Measurements from ENCODE around the gene GBF1. TPM values are rescaled to one million over a fixed set of nuclear protein-coding genes. Genes with fewer than 3 reads are reported as not detected.

GBF1 gene
- total and polyA plus RNA-seq, 10 of the 15 experiments (the other 5 are each of a cell fraction or from before 2014, with no cell fraction given), result 0.82 to 42.0 (median 21.8) TPM

DNA sequence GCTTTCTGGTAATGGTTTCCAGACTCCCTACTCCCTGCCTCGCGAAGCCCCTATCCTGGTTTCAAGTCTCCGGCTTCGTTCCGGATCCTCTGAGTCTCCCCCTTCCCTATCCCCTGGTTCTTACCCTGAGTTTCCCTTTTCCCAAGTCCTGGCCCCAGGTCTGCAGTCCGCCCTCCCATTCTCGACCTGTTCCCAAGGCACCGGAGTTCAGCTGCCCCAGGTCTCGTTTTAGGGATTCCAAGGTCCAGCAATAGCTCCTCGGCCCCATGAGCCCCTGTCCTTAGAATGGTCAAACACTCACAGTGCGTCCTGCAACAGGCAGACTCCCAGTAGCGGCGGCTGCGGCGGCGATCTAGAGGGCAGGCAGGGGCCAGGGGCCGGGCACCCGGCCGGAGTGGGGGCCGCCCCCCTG lies 4.3 kb upstream of the GBF1 start (continued):
- TF ChIP-seq, protein P1, sequence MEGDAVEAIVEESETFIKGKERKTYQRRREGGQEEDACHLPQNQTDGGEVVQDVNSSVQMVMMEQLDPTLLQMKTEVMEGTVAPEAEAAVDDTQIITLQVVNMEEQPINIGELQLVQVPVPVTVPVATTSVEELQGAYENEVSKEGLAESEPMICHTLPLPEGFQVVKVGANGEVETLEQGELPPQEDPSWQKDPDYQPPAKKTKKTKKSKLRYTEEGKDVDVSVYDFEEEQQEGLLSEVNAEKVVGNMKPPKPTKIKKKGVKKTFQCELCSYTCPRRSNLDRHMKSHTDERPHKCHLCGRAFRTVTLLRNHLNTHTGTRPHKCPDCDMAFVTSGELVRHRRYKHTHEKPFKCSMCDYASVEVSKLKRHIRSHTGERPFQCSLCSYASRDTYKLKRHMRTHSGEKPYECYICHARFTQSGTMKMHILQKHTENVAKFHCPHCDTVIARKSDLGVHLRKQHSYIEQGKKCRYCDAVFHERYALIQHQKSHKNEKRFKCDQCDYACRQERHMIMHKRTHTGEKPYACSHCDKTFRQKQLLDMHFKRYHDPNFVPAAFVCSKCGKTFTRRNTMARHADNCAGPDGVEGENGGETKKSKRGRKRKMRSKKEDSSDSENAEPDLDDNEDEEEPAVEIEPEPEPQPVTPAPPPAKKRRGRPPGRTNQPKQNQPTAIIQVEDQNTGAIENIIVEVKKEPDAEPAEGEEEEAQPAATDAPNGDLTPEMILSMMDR (IDR thresholded peaks at IDR 0.05 in 2 of 3, conservative IDR thresholded peaks at IDR 0.05 in 1 of 3; ENCODE audit: control insufficient read depth in 2 of 3, extremely low read depth in 1 of 3, insufficient read depth in 1 of 3, low read depth in 3 of 3, low read length in 3 of 3), result no peak
- no peak for TF ChIP-seq RBBP5 (conservative IDR thresholded peaks at IDR 0.05)
- no peak for TF ChIP-seq NBN (IDR thresholded peaks at IDR 0.05)
- no peak for TF ChIP-seq MYC (IDR thresholded peaks at IDR 0.05; ENCODE audit: insufficient read depth, insufficient read length, insufficient replicate concordance, low read length, severe bottlenecking)
- TF ChIP-seq MTA3 (IDR thresholded peaks at IDR 0.05; ENCODE audit: borderline replicate concordance, low read length), result no peak
- TF ChIP-seq, protein P2, sequence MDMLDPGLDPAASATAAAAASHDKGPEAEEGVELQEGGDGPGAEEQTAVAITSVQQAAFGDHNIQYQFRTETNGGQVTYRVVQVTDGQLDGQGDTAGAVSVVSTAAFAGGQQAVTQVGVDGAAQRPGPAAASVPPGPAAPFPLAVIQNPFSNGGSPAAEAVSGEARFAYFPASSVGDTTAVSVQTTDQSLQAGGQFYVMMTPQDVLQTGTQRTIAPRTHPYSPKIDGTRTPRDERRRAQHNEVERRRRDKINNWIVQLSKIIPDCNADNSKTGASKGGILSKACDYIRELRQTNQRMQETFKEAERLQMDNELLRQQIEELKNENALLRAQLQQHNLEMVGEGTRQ (IDR thresholded peaks at IDR 0.05; ENCODE audit: borderline replicate concordance, low read depth, low read length), result no peak
- no peak for TF ChIP-seq MXI1 (IDR thresholded peaks at IDR 0.05; ENCODE audit: low read depth, low read length)

DNA sequence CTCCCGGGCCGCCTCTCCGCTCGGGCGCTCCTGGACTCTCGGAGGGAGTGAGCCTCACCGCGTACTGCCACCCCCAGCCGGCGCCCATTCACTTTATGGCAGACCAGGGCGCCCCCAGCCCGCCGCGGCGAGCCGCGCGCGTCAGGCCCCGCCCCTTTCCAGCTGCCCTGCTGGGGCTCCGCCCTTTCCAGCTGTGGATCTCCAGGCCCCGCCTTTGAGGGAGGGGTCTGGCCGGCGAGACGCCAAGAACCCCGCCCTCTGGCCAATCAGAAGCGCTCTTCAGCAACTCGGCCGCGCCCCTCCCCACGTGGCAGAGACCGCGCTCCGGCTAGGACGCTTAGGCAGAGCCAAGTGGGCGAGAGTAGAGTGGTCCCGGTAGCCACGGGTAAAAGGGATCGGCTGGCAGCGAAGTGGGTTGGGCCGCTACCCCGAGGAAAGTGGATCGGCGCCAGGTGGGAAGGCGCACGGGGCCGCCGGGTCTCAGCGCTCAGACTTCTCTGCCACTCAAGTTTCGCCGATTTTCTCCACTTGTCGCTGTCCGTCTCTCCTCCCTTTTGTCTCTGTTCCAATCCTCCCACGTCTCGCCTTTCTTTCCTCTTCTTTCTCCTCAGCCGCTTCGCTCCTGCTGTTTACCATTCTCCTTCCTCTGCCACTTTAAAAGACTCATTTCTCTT lies 3.8 kb upstream of the GBF1 start, which contains the start of gene PITX3:
Gene PITX3 (minus strand): TSS at position 69 of the 674 bp plus-strand sequence. CDS start 9,432 bp downstream, outside the sequence.
- POLR2A ChIA-PET, result no interaction called here
- Histone ChIP-seq H3K79me2 (ENCODE audit: control insufficient read depth, insufficient read depth, low read length) (peaks cover 13% of the 10 kb centered on the region), H3K9ac (ENCODE audit: control insufficient read depth, insufficient read depth, low read length) (no peak within 1 kb of the TSS), H3K9me3 (replicated peaks; ENCODE audit: control insufficient read depth, insufficient read depth, low read length) (no peaks in the 10 kb centered on the region), H2AFZ (ENCODE audit: control insufficient read depth, low read depth, low read length) (peak within 1 kb of the TSS; percentile 85), H3K27ac (ENCODE audit: control insufficient read depth, insufficient read depth) (no peak within 1 kb of the TSS), H3K4me3 (peak within 1 kb of the TSS; percentile 65), H3K4me1 (ENCODE audit: control insufficient read depth, insufficient read depth, low read length) (peaks cover 4% of the 10 kb centered on the region; the same call in 1 of the 2 replicates), H3K36me3 (ENCODE audit: control insufficient read depth in 2 of 2, insufficient read depth in 2 of 2, low read length in 1 of 2) (no peaks in the 10 kb centered on the region), H3K4me2 (ENCODE audit: control insufficient read depth, insufficient read depth) (peak within 1 kb of the TSS; percentile 85), H4K20me1 (ENCODE audit: control insufficient read depth, insufficient read depth) (no peaks in the 10 kb centered on the region), H3K27me3 (replicated peaks in 1 of 2; ENCODE audit: control insufficient read depth in 2 of 2, insufficient read depth in 2 of 2, low read length in 1 of 2) (peaks cover 8 to 15% of the 10 kb centered on the region in 2 experiments)
- FAIRE-seq, result peak; percentile 62
- intact Hi-C loops (cut with micrococcal nuclease; ENCODE audit: unreplicated experiment) (no loop called here), in situ Hi-C loops (cut with MboI) (no loop called here)
- RAD21 ChIA-PET (ENCODE audit: unreplicated experiment), result interaction anchor here (0.7 kb wide), 1 partner anchor 72 kb away, joined by 3 read pairs; no protein-coding TSS in a partner anchor
- 16% methylated on average over 44 of the region's 57 CpGs for whole genome bisulfite sequencing (ENCODE audit: insufficient coverage, insufficient replicate concordance, low lambda C conversion rate, missing lambda C conversion rate)
- CTCF ChIA-PET, result interaction anchor here (4.2 kb wide), 1 partner anchor 12 kb away, joined by 16 read pairs; no protein-coding TSS in a partner anchor
- peak; percentile 59 for ATAC-seq
- no peak for DNase-seq (ENCODE audit: low read depth, low spot score)
- no TSS peak for BruUV-seq (replicated peaks)
- SMC1A ChIA-PET (ENCODE audit: uncharacterized antibody, unreplicated experiment), result interaction anchor here (1.3 kb wide), 1 partner anchor 12 kb away, joined by 3 read pairs; no protein-coding TSS in a partner anchor
- TF ChIP-seq, protein P3, sequence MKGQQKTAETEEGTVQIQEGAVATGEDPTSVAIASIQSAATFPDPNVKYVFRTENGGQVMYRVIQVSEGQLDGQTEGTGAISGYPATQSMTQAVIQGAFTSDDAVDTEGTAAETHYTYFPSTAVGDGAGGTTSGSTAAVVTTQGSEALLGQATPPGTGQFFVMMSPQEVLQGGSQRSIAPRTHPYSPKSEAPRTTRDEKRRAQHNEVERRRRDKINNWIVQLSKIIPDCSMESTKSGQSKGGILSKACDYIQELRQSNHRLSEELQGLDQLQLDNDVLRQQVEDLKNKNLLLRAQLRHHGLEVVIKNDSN (IDR thresholded peaks at IDR 0.05; ENCODE audit: borderline replicate concordance, extremely low read length, insufficient read depth, low read depth, low read length), result peak; percentile 74
- no peak for TF ChIP-seq NFXL1 (IDR thresholded peaks at IDR 0.05; ENCODE audit: borderline replicate concordance)
- no peak for TF ChIP-seq NBN (IDR thresholded peaks at IDR 0.05)
- no peak for TF ChIP-seq RAD21 (IDR thresholded peaks at IDR 0.05; ENCODE audit: insufficient read depth, low read depth, low read length)
- TF ChIP-seq MTA2 (IDR thresholded peaks at IDR 0.05; ENCODE audit: low read depth), result no peak
- TF ChIP-seq, protein P4, sequence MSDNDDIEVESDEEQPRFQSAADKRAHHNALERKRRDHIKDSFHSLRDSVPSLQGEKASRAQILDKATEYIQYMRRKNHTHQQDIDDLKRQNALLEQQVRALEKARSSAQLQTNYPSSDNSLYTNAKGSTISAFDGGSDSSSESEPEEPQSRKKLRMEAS (IDR thresholded peaks at IDR 0.05; ENCODE audit: low read depth, low read length), result peak; percentile 70; the same call in 1 of the 2 replicates
- peak; percentile 24; the same call in 1 of the 2 replicates for TF ChIP-seq CREB1 (IDR thresholded peaks at IDR 0.05; ENCODE audit: low read depth)
- TF ChIP-seq, protein P5, sequence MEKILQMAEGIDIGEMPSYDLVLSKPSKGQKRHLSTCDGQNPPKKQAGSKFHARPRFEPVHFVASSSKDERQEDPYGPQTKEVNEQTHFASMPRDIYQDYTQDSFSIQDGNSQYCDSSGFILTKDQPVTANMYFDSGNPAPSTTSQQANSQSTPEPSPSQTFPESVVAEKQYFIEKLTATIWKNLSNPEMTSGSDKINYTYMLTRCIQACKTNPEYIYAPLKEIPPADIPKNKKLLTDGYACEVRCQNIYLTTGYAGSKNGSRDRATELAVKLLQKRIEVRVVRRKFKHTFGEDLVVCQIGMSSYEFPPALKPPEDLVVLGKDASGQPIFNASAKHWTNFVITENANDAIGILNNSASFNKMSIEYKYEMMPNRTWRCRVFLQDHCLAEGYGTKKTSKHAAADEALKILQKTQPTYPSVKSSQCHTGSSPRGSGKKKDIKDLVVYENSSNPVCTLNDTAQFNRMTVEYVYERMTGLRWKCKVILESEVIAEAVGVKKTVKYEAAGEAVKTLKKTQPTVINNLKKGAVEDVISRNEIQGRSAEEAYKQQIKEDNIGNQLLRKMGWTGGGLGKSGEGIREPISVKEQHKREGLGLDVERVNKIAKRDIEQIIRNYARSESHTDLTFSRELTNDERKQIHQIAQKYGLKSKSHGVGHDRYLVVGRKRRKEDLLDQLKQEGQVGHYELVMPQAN (conservative IDR thresholded peaks at IDR 0.05), result no peak
- peak; percentile 68; the same call in 1 of the 2 replicates for TF ChIP-seq MXI1 (IDR thresholded peaks at IDR 0.05; ENCODE audit: low read depth, low read length)

Measured in GM12878 (cell line).